ENCODE measurements around the gene FKBP2.

- TF ChIP-seq POLR2AphosphoS5 (IDR thresholded peaks at IDR 0.05; ENCODE audit: low read depth, low read length) (peak; percentile 49; the same call in 1 of the 2 replicates), POLR2A (IDR thresholded peaks at IDR 0.05; ENCODE audit: low read depth, low read length) (peak; percentile 60; the same call in 1 of the 2 replicates), TAF1 (IDR thresholded peaks at IDR 0.05; ENCODE audit: low read depth, low read length) (0 out of 2 replicates have a peak, but pooled peaks have one; percentile 5), SPI1 (IDR thresholded peaks at IDR 0.05; ENCODE audit: low read depth, low read length) (0 out of 2 replicates have a peak, but pooled peaks have one; percentile 9)
Observed at GRCh38 chr11:64230171-64230984, 10.5 kb upstream of the FKBP2 start, which contains the start of gene DNAJC4.
